Measurements from ENCODE around the gene ADGRG1. TPM values are rescaled to one million over a fixed set of nuclear protein-coding genes. Genes with fewer than 3 reads are reported as not detected.

The ADGRG1 gene
- total RNA-seq, 3 donors from 2014 or later (not counting 1 experiment from before 2014, with no cell fraction given), result 830 to 949 (median 858) TPM

DNA sequence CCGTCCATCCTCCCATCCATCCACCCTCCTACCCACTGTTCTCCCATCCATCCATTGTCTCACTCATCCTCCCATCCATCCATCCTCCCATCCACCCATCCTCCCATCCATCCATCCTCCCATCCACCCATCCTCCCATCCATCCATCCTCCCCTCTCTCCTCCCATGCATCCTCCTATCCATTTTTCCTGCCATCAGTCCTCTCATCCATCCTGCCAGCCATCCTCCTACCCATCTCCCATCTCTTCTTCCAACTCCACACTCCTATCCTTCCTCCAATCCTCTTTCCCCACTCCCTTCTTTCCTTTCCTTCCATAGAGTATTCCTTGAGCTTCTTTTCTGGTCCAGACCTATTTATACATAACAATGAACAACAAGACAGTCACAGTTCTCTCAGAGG lies 78.3 kb downstream of the ADGRG1 start:
- Histone ChIP-seq H3K4me3 (ENCODE audit: low read length) (no peak overlapping the region), H3K9me3 (ENCODE audit: control insufficient read depth, insufficient read depth, low read length) (no peaks in the 10 kb centered on the region), H3K27ac (ENCODE audit: low read length) (no peak overlapping the region), H3K4me1 (ENCODE audit: control insufficient read depth, insufficient read depth, low read length) (no peaks in the 10 kb centered on the region), H3K36me3 (ENCODE audit: control insufficient read depth, insufficient read depth, low read length) (no peaks in the 10 kb centered on the region), H3K27me3 (ENCODE audit: control insufficient read depth, insufficient read depth, low read length) (no peaks in the 10 kb centered on the region)
- Mint-ChIP-seq H3K9me3 (no peaks in the 10 kb centered on the region), H3K4me3 (no peak overlapping the region), H3K4me1 (no peaks in the 10 kb centered on the region), H3K27me3 (ENCODE audit: low read depth in 2 of 2) (no peaks in the 10 kb centered on the region), H3K27ac (no peak overlapping the region), H3K36me3 (no peaks in the 10 kb centered on the region)
- TF ChIP-seq, protein P1, sequence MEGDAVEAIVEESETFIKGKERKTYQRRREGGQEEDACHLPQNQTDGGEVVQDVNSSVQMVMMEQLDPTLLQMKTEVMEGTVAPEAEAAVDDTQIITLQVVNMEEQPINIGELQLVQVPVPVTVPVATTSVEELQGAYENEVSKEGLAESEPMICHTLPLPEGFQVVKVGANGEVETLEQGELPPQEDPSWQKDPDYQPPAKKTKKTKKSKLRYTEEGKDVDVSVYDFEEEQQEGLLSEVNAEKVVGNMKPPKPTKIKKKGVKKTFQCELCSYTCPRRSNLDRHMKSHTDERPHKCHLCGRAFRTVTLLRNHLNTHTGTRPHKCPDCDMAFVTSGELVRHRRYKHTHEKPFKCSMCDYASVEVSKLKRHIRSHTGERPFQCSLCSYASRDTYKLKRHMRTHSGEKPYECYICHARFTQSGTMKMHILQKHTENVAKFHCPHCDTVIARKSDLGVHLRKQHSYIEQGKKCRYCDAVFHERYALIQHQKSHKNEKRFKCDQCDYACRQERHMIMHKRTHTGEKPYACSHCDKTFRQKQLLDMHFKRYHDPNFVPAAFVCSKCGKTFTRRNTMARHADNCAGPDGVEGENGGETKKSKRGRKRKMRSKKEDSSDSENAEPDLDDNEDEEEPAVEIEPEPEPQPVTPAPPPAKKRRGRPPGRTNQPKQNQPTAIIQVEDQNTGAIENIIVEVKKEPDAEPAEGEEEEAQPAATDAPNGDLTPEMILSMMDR (IDR thresholded peaks at IDR 0.05), result no peak
- no peak for DNase-seq
- intact Hi-C loops (cut with micrococcal nuclease), result no loop called here
- 93% methylated on average over 1 of the region's 1 CpG for WGBS (ENCODE audit: insufficient coverage)
- ATAC-seq, result no peak

DNA sequence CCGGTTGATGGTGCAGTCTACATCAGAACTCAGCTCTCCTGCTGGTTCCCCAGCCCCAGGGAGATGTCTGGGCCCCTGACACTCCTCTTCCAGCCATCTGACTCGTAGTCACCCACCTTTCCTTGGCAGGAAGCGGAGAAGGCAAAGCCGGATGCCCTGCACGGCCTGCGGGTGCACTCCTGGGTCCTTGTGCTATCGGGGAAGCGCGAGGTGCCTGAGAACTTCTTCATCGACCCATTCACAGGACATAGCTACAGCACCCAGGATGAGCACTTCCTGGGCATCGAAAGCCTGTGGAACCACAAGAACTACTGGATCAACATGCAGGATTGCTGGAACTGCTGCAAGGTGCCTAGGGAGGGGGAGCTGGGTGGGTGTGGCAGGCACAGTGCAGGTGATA lies 78.9 kb downstream of the ADGRG1 start:
- no peak overlapping the region for H3K4me3 ChIP-seq (ENCODE audit: low read length)
- H3K4me1 ChIP-seq (ENCODE audit: control insufficient read depth, insufficient read depth, low read length), result no peaks in the 10 kb centered on the region
- TF ChIP-seq, protein P1 (IDR thresholded peaks at IDR 0.05), result no peak
- Mint-ChIP-seq H3K4me3 (no peak overlapping the region), H3K27me3 (ENCODE audit: low read depth in 2 of 2) (no peaks in the 10 kb centered on the region), H3K4me1 (no peaks in the 10 kb centered on the region), H3K36me3 (no peaks in the 10 kb centered on the region), H3K27ac (no peak overlapping the region), H3K9me3 (no peaks in the 10 kb centered on the region)
- ATAC-seq (no peak), DNase-seq (no peak)
- WGBS (ENCODE audit: insufficient coverage), result 91% methylated on average over 11 of the region's 11 CpGs
- H3K36me3 ChIP-seq (ENCODE audit: control insufficient read depth, insufficient read depth, low read length), result no peaks in the 10 kb centered on the region
- intact Hi-C loops (cut with micrococcal nuclease), result no loop called here
- no peaks in the 10 kb centered on the region for H3K9me3 ChIP-seq (ENCODE audit: control insufficient read depth, insufficient read depth, low read length)
- H3K27me3 ChIP-seq (ENCODE audit: control insufficient read depth, insufficient read depth, low read length), result no peaks in the 10 kb centered on the region
- H3K27ac ChIP-seq (ENCODE audit: low read length), result no peak overlapping the region

GRCh38 chr16:57708168-57708567 lies 79.7 kb downstream of the ADGRG1 start:
- Histone ChIP-seq H3K4me3 (ENCODE audit: low read length) (no peak overlapping the region), H3K36me3 (ENCODE audit: control insufficient read depth, insufficient read depth, low read length) (no peaks in the 10 kb centered on the region), H3K9me3 (ENCODE audit: control insufficient read depth, insufficient read depth, low read length) (no peaks in the 10 kb centered on the region), H3K27me3 (ENCODE audit: control insufficient read depth, insufficient read depth, low read length) (no peaks in the 10 kb centered on the region), H3K4me1 (ENCODE audit: control insufficient read depth, insufficient read depth, low read length) (no peaks in the 10 kb centered on the region), H3K27ac (ENCODE audit: low read length) (no peak overlapping the region)
- H3K27me3 Mint-ChIP-seq (ENCODE audit: low read depth in 2 of 2), result no peaks in the 10 kb centered on the region
- H3K4me3 Mint-ChIP-seq, result no peak overlapping the region
- DNase-seq (no peak), ATAC-seq (no peak)
- TF ChIP-seq, protein P1 (IDR thresholded peaks at IDR 0.05), result no peak
- WGBS (ENCODE audit: insufficient coverage), result 91% methylated on average over 3 of the region's 3 CpGs
- H3K4me1 Mint-ChIP-seq, result no peaks in the 10 kb centered on the region
- intact Hi-C loops (cut with micrococcal nuclease), result no loop called here
- H3K27ac Mint-ChIP-seq, result no peak overlapping the region
- H3K9me3 Mint-ChIP-seq, result no peaks in the 10 kb centered on the region
- no peaks in the 10 kb centered on the region for H3K36me3 Mint-ChIP-seq

- no peaks in the 10 kb centered on the region for H3K4me1 ChIP-seq (ENCODE audit: control insufficient read depth, insufficient read depth, low read length)
- Mint-ChIP-seq H3K27ac (no peak overlapping the region), H3K36me3 (no peaks in the 10 kb centered on the region), H3K4me1 (no peaks in the 10 kb centered on the region), H3K27me3 (ENCODE audit: low read depth in 2 of 2) (no peaks in the 10 kb centered on the region), H3K4me3 (no peak overlapping the region), H3K9me3 (no peaks in the 10 kb centered on the region)
- no peaks in the 10 kb centered on the region for H3K9me3 ChIP-seq (ENCODE audit: control insufficient read depth, insufficient read depth, low read length)
- TF ChIP-seq, protein P1 (IDR thresholded peaks at IDR 0.05), result no peak
- 100% methylated on average over 3 of the region's 3 CpGs for WGBS (ENCODE audit: insufficient coverage)
- no peak for DNase-seq
- no peak overlapping the region for H3K4me3 ChIP-seq (ENCODE audit: low read length)
- H3K27me3 ChIP-seq (ENCODE audit: control insufficient read depth, insufficient read depth, low read length), result no peaks in the 10 kb centered on the region
- no peaks in the 10 kb centered on the region for H3K36me3 ChIP-seq (ENCODE audit: control insufficient read depth, insufficient read depth, low read length)
- intact Hi-C loops (cut with micrococcal nuclease), result no loop called here
- ATAC-seq, result no peak
- no peak overlapping the region for H3K27ac ChIP-seq (ENCODE audit: low read length)
Measured at GRCh38 chr16:57709663-57710062, 81.2 kb downstream of the ADGRG1 start.
